Natural killer cell treated with Interleukin-12 subunit alpha and Interleukin-12 subunit beta and Interleukin-15 and Interleukin-18, amount 100 ng/mL, for 72 hours (primary cell): ENCODE results near the gene UNC79. TPM values are rescaled to one million over a fixed set of nuclear protein-coding genes. Genes with fewer than 3 reads are reported as not detected.
"Not testable (repeated sequence)": the region's sequence is repeated elsewhere in the genome, so short reads cannot be mapped to it uniquely, and the experiment has no call there.

Source experiments
- ATAC-seq, 2 donors: fragments of 150-1000 bp; cut with Tn5 transposase in 1 of 2; sonication (Bioruptor Pico), chemical (Tn5 transposase) in 1 of 2; 2 replicates each; pipeline ENCODE4 v1.10.0; 2021
- DNase-seq: peaks from one replicate; pipeline ENCODE4 v3.0.0; 2022; ENCODE audit warnings: low spot score
- H3K27ac Mint-ChIP-seq, 2 donors: 1 replicate in 1 of 2; 2 replicates in 1 of 2; pipeline ENCODE4 v1.8.0; 2022; ENCODE audit warnings: mixed read lengths in 2 of 2, mild to moderate bottlenecking in 1 of 2, moderate library complexity in 1 of 2
- H3K27me3 Mint-ChIP-seq, 2 donors: 1 replicate in 1 of 2; 2 replicates in 1 of 2; pipeline ENCODE4 v1.8.0; 2022; ENCODE audit warnings: mixed read lengths in 2 of 2
- H3K36me3 Mint-ChIP-seq: one replicate; pipeline ENCODE4 v1.8.0; 2022; ENCODE audit warnings: mixed read lengths
- H3K4me1 Mint-ChIP-seq, 2 donors: 1 replicate in 1 of 2; 2 replicates in 1 of 2; pipeline ENCODE4 v1.8.0; 2022; ENCODE audit warnings: low read depth in 2 of 2, mixed read lengths in 2 of 2, mild to moderate bottlenecking in 1 of 2
- H3K4me3 Mint-ChIP-seq: one replicate; pipeline ENCODE4 v1.8.0; 2022; ENCODE audit warnings: mixed read lengths
- H3K9me3 Mint-ChIP-seq: 2 replicates; pipeline ENCODE4 v1.8.0; 2022; ENCODE audit warnings: mixed read lengths
- total RNA-seq, 2 donors: library from RNA; stranded (reverse); gene quantifications; one replicate each; pipeline ENCODE4 v1.2.3, GENCODE V29; 2022

Gene UNC79
- total RNA-seq, 2 donors from 2014 or later, result 0.02 to 0.06 TPM

GRCh38 chr14:93458234-93458633, 27.5 kb downstream of the UNC79 start:
- H3K9me3 Mint-ChIP-seq, result no peaks in the 10 kb centered on the region
- H3K4me3 Mint-ChIP-seq, result no peak overlapping the region
- no peak overlapping the region for H3K27ac Mint-ChIP-seq
- peaks cover 40 to 51% of the 10 kb centered on the region in 2 donors for H3K27me3 Mint-ChIP-seq
- no peaks in the 10 kb centered on the region for H3K36me3 Mint-ChIP-seq
- no peak for DNase-seq
- no peaks in the 10 kb centered on the region for H3K4me1 Mint-ChIP-seq
- no peak for ATAC-seq

GRCh38 chr14:93462479-93462878, 31.7 kb downstream of the UNC79 start:
- no peak for ATAC-seq
- Mint-ChIP-seq H3K9me3 (no peaks in the 10 kb centered on the region), H3K4me3 (no peak overlapping the region), H3K4me1 (no peaks in the 10 kb centered on the region), H3K36me3 (no peaks in the 10 kb centered on the region), H3K27ac (no peak overlapping the region), H3K27me3 (peaks cover 21 to 43% of the 10 kb centered on the region in 2 donors)
- no peak for DNase-seq

GRCh38 chr14:93464271-93464670, 33.5 kb downstream of the UNC79 start:
- ATAC-seq, result no peak
- H3K36me3 Mint-ChIP-seq, result no peaks in the 10 kb centered on the region
- no peak overlapping the region for H3K4me3 Mint-ChIP-seq
- no peak overlapping the region for H3K27ac Mint-ChIP-seq
- H3K27me3 Mint-ChIP-seq, result peaks cover 23 to 38% of the 10 kb centered on the region in 2 donors
- H3K4me1 Mint-ChIP-seq, result no peaks in the 10 kb centered on the region
- H3K9me3 Mint-ChIP-seq, result no peaks in the 10 kb centered on the region
- no peak for DNase-seq

GRCh38 chr14:93475471-93475870, 44.7 kb downstream of the UNC79 start:
- DNase-seq (no peak), ATAC-seq (no peak)
- peaks cover 19 to 47% of the 10 kb centered on the region in 2 donors for H3K27me3 Mint-ChIP-seq
- H3K36me3 Mint-ChIP-seq, result no peaks in the 10 kb centered on the region
- no peak overlapping the region for H3K27ac Mint-ChIP-seq
- no peaks in the 10 kb centered on the region for H3K4me1 Mint-ChIP-seq
- no peaks in the 10 kb centered on the region for H3K9me3 Mint-ChIP-seq
- H3K4me3 Mint-ChIP-seq, result no peak overlapping the region

- Mint-ChIP-seq H3K4me1 (no peaks in the 10 kb centered on the region), H3K36me3 (no peaks in the 10 kb centered on the region)
Observed at GRCh38 chr14:93476305-93476704, 45.6 kb downstream of the UNC79 start.

GRCh38 chr14:93479074-93479473, 48.3 kb downstream of the UNC79 start:
- not testable (repeated sequence) for H3K27ac Mint-ChIP-seq, ATAC-seq, H3K36me3 Mint-ChIP-seq, H3K4me1 Mint-ChIP-seq, H3K9me3 Mint-ChIP-seq, H3K4me3 Mint-ChIP-seq, DNase-seq
- H3K27me3 Mint-ChIP-seq, result peaks cover 20 to 39% of the 10 kb centered on the region in 2 donors

More at GRCh38 chr14:93476305-93476704, 45.6 kb downstream of the UNC79 start:
- ATAC-seq (no peak), DNase-seq (no peak)
- Mint-ChIP-seq H3K27ac (no peak overlapping the region), H3K27me3 (peaks cover 17 to 38% of the 10 kb centered on the region in 2 donors), H3K4me3 (no peak overlapping the region), H3K9me3 (no peaks in the 10 kb centered on the region)

- Mint-ChIP-seq H3K4me1 (no peaks in the 10 kb centered on the region), H3K4me3 (no peak overlapping the region), H3K27ac (no peak overlapping the region), H3K27me3 (peaks cover 14 to 28% of the 10 kb centered on the region in 2 donors), H3K9me3 (no peaks in the 10 kb centered on the region), H3K36me3 (no peaks in the 10 kb centered on the region)
- ATAC-seq (no peak), DNase-seq (no peak)
Observed at GRCh38 chr14:93480867-93481266, 50.1 kb downstream of the UNC79 start.

GRCh38 chr14:93481758-93482157, 51.0 kb downstream of the UNC79 start:
- ATAC-seq (no peak), DNase-seq (no peak)
- Mint-ChIP-seq H3K4me3 (no peak overlapping the region), H3K27ac (no peak overlapping the region), H3K36me3 (no peaks in the 10 kb centered on the region), H3K4me1 (no peaks in the 10 kb centered on the region), H3K27me3 (peaks cover 13 to 23% of the 10 kb centered on the region in 2 donors), H3K9me3 (no peaks in the 10 kb centered on the region)

- no peaks in the 10 kb centered on the region for H3K4me1 Mint-ChIP-seq
- no peak for DNase-seq
- no peak overlapping the region for H3K4me3 Mint-ChIP-seq
- H3K27me3 Mint-ChIP-seq, result peaks cover 18 to 20% of the 10 kb centered on the region in 2 donors
- no peaks in the 10 kb centered on the region for H3K36me3 Mint-ChIP-seq
- H3K9me3 Mint-ChIP-seq, result peaks cover 6% of the 10 kb centered on the region
- no peak overlapping the region for H3K27ac Mint-ChIP-seq
- no peak for ATAC-seq
Observed at GRCh38 chr14:93490001-93490400, 59.3 kb downstream of the UNC79 start.

GRCh38 chr14:93493054-93493453, 62.3 kb downstream of the UNC79 start:
- peaks cover 6% of the 10 kb centered on the region for H3K9me3 Mint-ChIP-seq
- ATAC-seq, result no peak
- no peak overlapping the region for H3K27ac Mint-ChIP-seq
- H3K27me3 Mint-ChIP-seq, result peaks cover 17 to 18% of the 10 kb centered on the region in 2 donors
- H3K36me3 Mint-ChIP-seq, result no peaks in the 10 kb centered on the region
- H3K4me3 Mint-ChIP-seq, result no peak overlapping the region
- H3K4me1 Mint-ChIP-seq, result no peaks in the 10 kb centered on the region
- no peak for DNase-seq

- ATAC-seq, H3K4me1 Mint-ChIP-seq, H3K9me3 Mint-ChIP-seq, DNase-seq, H3K36me3 Mint-ChIP-seq, H3K4me3 Mint-ChIP-seq, H3K27ac Mint-ChIP-seq: not testable (repeated sequence)
- H3K27me3 Mint-ChIP-seq, result peaks cover 17 to 18% of the 10 kb centered on the region in 2 donors
Observed at GRCh38 chr14:93493622-93494021, 62.9 kb downstream of the UNC79 start.

GRCh38 chr14:93496856-93497741, 66.4 kb downstream of the UNC79 start:
- Mint-ChIP-seq H3K4me3 (no peak overlapping the region), H3K27me3 (peaks cover 12 to 25% of the 10 kb centered on the region in 2 donors), H3K9me3 (peaks cover 6% of the 10 kb centered on the region), H3K27ac (no peak overlapping the region), H3K4me1 (no peaks in the 10 kb centered on the region), H3K36me3 (no peaks in the 10 kb centered on the region)
- no peak for DNase-seq
- no peak for ATAC-seq

- no peak for ATAC-seq
Observed at GRCh38 chr14:93510056-93510455, 79.3 kb downstream of the UNC79 start.

GRCh38 chr14:93511001-93511400, 80.3 kb downstream of the UNC79 start:
- H3K36me3 Mint-ChIP-seq, result no peaks in the 10 kb centered on the region
- no peak overlapping the region for H3K27ac Mint-ChIP-seq
- peaks cover 12 to 51% of the 10 kb centered on the region in 2 donors for H3K27me3 Mint-ChIP-seq
- no peaks in the 10 kb centered on the region for H3K4me1 Mint-ChIP-seq
- H3K9me3 Mint-ChIP-seq, result no peaks in the 10 kb centered on the region
- H3K4me3 Mint-ChIP-seq, result no peak overlapping the region
- DNase-seq, result no peak
- no peak for ATAC-seq

More at GRCh38 chr14:93510056-93510455, 79.3 kb downstream of the UNC79 start:
- Mint-ChIP-seq H3K27ac (no peak overlapping the region), H3K27me3 (peaks cover 11 to 53% of the 10 kb centered on the region in 2 donors), H3K36me3 (no peaks in the 10 kb centered on the region), H3K4me1 (no peaks in the 10 kb centered on the region), H3K4me3 (no peak overlapping the region), H3K9me3 (no peaks in the 10 kb centered on the region)
- no peak for DNase-seq
